GM20431 (cell line): ENCODE measurements around the gene FN3K.

Experiments
- in situ Hi-C: fragments of 300-500 bp; cut with MseI, MboI; formaldehyde crosslinking; loops from one replicate; pipeline ENCODE4 v1.15.0; 2020; ENCODE audit warnings: low sequenced_read_pairs; ENCODE audit not compliant: unreplicated experiment

Gene FN3K

GRCh38 chr17:82734987-82735866 lies at the start of gene FN3K:
FN3K (plus strand) TSS chr17:82735615; CDS start chr17:82735637, 22 bp downstream.
- in situ Hi-C loops: no loop called here

GRCh38 chr17:82686366-82687324 lies 48.8 kb upstream of the FN3K start:
- in situ Hi-C loops: no loop called here

- in situ Hi-C loops: no loop called here
These were observed 48.0 kb upstream of the FN3K start for GRCh38 chr17:82687375-82687861.

GRCh38 chr17:82687871-82688270 lies 47.5 kb upstream of the FN3K start:
- in situ Hi-C loops: no loop called here

- in situ Hi-C loops: no loop called here
These were observed 46.3 kb upstream of the FN3K start for GRCh38 chr17:82689077-82689476.

DNA sequence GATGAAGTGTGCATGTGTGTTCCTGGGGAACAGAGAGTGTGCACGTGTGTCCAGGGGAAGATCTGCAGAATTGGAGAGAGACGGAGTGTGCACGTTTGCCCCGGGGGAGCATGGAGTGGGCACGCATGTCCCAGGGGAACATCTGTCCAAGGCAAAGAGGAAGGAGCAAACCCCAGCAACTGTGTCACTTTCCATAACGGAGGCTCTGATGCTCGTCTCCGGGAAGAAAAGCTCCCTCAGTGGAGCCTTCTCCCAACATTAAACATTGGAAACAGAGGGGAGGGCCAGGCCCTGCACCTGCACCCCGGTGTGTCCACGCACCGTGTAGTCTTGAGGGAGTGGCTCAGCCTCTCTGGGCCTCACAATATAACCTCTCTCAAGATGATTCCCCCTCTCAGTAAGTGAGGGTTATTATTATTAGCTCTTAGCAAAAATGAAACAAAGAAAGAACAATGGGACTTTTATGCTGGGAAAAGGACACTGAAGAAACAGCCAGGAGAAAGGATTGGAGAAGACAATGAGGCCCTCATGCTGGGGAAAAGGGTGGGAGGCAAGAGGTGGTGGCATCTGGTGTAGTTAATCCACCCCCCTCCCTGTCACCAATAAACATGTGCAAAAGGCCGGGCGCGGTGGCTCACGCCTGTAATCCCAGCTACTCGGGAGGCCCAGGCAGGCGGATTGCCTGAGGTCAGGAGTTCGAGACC lies 44.5 kb upstream of the FN3K start:
- in situ Hi-C loops: no loop called here

DNA sequence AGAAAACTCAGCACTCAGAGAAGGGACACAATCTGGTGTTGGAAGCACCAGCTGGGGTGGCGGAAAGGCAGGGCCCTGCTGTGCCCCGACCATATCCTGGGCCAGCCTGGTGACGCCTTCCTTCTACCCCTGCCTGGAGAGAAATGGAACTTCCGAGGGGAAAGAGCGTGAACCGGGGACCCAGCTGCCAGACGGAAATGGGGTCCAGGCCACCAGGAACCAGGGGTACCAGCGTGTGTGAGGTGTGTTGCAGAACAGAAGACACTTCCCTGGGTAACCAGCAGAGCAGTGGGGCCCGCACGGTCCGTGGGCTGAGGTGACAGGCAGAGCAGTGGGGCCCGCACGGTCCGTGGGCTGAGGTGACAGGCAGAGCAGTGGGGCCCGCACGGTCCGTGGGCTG lies 43.7 kb upstream of the FN3K start:
- in situ Hi-C loops: no loop called here

GRCh38 chr17:82692268-82692667 lies 43.1 kb upstream of the FN3K start:
- in situ Hi-C loops: no loop called here

DNA sequence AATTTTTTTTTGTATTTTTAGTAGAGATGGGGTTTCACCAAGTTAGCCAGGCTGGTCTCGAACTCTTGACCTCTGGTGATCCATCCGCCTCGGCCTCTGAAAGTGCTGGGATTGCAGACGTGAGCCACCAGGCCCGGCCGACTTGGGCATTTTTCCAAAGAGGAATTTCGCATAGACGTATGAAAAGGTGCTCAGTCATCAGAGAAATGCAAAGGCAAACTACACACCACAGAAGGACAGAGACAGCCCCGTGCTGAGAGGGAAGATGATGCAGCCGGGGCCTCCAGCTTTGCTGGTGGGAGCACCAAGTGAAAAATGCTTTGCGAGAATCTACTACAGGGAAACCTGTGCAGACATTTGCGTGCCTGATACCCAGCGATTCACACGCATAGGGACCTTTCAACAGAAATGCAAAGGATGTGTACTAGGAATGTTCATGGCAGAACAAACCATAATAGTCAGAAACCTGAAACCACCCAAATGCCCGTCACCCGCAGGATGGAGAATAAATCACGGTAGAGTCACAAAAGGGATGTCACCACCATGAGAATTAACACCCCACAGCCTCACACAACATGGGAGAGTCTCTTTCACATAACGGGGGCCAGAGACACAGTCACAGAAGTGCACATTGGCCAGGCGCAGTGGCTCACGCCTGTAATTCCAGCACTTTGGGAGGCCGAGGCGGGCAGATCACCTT lies 42.1 kb upstream of the FN3K start:
- in situ Hi-C loops: no loop called here

GRCh38 chr17:82694647-82695046 lies 40.8 kb upstream of the FN3K start:
- in situ Hi-C loops: no loop called here

GRCh38 chr17:82696259-82696658 lies 39.2 kb upstream of the FN3K start:
- in situ Hi-C loops: no loop called here

DNA sequence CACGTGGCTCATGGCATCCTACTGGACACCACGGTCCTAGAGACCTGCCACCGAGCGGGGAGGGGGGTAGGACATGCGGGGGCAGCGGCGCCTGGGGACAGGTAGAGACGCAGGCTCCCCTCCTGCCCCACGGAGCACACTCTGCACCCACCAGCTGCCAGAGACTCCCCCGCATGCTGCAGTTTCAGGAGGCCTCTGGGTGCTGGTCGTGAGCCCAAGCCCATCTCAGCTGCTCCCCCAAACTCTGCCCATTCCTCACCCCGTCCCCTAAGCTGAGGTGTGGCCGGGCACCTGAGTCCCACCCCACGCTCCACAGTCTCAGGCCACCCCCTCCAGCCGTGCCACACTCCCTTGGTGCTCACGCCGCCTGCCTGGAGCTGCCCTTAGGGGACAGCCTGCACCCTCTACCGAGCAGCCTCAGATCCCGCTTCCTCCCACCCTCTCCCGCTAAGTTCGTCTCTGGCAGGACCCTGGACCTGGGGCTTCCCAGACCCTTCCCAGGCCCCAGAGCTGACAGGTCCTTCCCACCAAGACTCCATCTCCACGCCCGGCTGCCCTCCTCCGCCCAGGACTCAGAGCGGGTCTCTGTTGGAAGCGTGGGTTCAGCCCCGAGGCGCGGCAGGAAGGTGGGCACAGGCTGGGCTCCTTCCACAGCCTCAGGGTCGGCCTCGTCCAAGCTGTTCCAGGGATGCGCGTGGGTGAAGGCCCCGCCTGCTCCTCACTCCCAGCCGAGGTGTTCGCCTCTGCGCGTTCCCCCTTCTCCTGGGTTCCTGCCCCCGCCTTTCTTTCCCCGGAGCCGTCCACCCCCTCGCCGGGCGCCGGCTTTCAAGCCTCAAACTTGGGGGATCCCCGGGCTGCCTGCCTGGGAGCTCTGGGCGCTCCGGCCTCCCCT lies 38.3 kb upstream of the FN3K start:
- in situ Hi-C loops: no loop called here

- in situ Hi-C loops: no loop called here
These were observed 37.7 kb upstream of the FN3K start for GRCh38 chr17:82697808-82698064.

DNA sequence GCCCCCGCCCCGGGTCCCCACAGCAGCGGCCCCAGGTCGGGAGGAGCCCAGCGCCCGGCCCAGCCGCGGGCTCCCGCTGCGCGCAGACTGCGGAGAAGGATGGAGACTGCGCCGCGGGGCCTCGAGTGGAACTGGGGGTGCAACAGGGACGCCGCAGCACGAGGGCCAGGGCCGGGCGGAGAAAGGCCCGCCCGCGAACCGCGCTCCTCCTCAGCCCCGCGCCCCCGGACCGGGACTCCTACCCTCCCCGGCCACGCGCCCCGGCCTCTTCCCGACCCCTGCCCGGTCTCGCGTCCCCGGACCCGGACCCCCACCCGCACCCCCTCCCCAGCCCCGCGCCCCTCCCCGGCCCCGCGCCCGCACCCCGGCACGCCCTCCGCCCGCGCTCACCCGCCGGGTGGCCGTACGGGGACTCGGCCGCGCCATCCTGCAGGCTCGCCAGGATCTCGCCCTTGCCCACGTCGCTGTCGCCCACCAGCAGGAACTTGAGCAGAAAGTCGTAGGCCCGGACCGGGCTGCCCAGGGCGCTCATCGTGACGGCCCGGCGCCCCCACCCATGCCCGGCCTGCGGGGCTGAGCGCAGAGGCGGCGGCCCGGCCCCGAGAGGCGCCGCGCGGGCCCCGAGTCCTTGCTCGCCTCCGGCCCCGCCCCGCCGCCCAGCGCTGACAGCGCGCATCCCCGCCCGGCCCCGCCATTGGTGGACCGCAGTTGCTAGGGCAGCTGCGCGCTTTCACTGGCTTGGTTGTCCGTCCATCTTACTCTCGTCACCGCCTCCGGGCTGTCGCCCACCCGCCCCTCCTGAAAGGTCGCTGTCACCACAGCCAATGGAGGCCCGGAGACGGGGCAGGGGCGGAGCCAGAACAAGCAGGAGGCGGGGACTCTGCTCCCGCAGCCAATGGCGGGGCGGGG lies 37.1 kb upstream of the FN3K start, which contains the start of gene RAB40B:
Gene RAB40B (minus strand): TSS at position 634 of the 909 bp plus-strand sequence. CDS start 102 bp downstream, at position 532.
- in situ Hi-C loops: no loop called here

DNA sequence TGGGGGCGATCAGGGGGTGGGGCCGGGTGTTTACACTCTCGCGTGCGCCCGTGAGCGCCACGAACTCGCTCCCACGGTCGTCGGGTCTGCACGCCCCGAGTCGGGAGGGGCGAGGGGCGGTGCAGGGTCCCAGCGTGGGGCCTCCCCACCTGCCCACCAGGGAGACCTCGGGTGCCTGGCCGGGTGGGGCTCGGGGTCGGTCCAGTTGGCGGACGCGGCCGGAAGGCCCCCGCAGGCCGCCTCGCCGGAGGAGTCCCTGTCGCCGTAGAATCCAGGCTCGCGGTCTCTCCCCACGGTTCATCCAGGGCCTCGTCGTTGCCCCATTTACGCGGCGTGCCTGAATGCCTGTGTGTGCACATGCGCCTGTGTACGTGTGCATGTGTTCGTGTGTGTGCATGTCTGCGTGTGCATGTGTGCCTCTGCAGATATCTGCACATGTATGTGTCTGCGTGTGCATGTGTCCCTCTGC lies 36.4 kb upstream of the FN3K start:
- in situ Hi-C loops: no loop called here

GRCh38 chr17:82699551-82699950 lies 35.9 kb upstream of the FN3K start:
- in situ Hi-C loops: no loop called here

- in situ Hi-C loops: no loop called here
These were observed 33.0 kb upstream of the FN3K start for GRCh38 chr17:82702231-82702927.
